ENCODE measurements around the gene RELN.

GRCh38 chr7:103542470-103542869, 447.0 kb downstream of the RELN start:
- TF ChIP-seq CTCF (IDR thresholded peaks at IDR 0.05) (no peak), POLR2A (IDR thresholded peaks at IDR 0.05) (no peak)
